Panc1 (cell line): ENCODE results near the gene GNAZ. TPM values are rescaled to one million over a fixed set of nuclear protein-coding genes. Genes with fewer than 3 reads are reported as not detected.

Experiments used
- ATAC-seq: fragments of 200-7000 bp; cut with Tn5 transposase; 2 replicates; pipeline ENCODE4 v1.9.1; 2020; ENCODE audit warnings: mild to moderate bottlenecking, moderate library complexity
- BruUV-seq: library from RNA; stranded (reverse); fragments of 400-500 nt; replicated peaks from 2 replicates; lab custom pipeline; 2021; lab: Mats Ljungman, UMichigan
- CTCF ChIA-PET: fragments of 300-600 bp; sonication (Branson Sonifier 250); formaldehyde crosslinking; loops from one replicate; lab custom pipeline; 2022; ENCODE audit warnings: antibody characterized with exemption; lab: Charles Lee
- POLR2A ChIA-PET: fragments of 300-600 bp; sonication (Branson Sonifier 250); formaldehyde crosslinking; loops from one replicate; lab custom pipeline; 2022; ENCODE audit warnings: antibody characterized with exemption; lab: Charles Lee
- DNase-seq: peaks from one replicate; pipeline ENCODE4 v3.0.0-alpha.2; 2010; ENCODE audit warnings: low read depth, low spot score
- H3K27ac ChIP-seq: 2 replicates; pipeline ENCODE4 v1.5.1; 2011; ENCODE audit warnings: mild to moderate bottlenecking, low read length, inconsistent platforms
- H3K27me3 ChIP-seq: fragments of 200-500 bp; sonication (Bioruptor generic); 2 replicates; pipeline ENCODE4 v1.6.0; 2014; ENCODE audit warnings: low read length, inconsistent platforms; ENCODE audit not compliant: control insufficient read depth, insufficient read depth
- H3K36me3 ChIP-seq: fragments of 200-500 bp; sonication (Bioruptor generic); 2 replicates; pipeline ENCODE4 v1.5.1; 2014; ENCODE audit warnings: inconsistent platforms, mild to moderate bottlenecking, low read length, moderate library complexity; ENCODE audit not compliant: control insufficient read depth, insufficient read depth
- H3K4me1 ChIP-seq: 2 replicates; pipeline ENCODE4 v1.5.1; 2011; ENCODE audit warnings: inconsistent platforms, mild to moderate bottlenecking, low read length, moderate library complexity; ENCODE audit not compliant: control insufficient read depth, insufficient read depth
- H3K4me3 ChIP-seq, 2 experiments: 2 replicates each; pipeline ENCODE4 v1.5.1; 2011 to 2012; ENCODE audit warnings: low read depth in 2 of 2, low read length in 2 of 2, mild to moderate bottlenecking in 2 of 2, inconsistent platforms in 1 of 2, moderate library complexity in 1 of 2
- H3K9me3 ChIP-seq: fragments of 200-500 bp; sonication (Bioruptor generic); 2 replicates; pipeline ENCODE4 v1.5.1; 2014; ENCODE audit warnings: low read depth, mild to moderate bottlenecking, inconsistent platforms, low read length, moderate library complexity; ENCODE audit not compliant: control insufficient read depth, insufficient read depth
- POLR2AphosphoS5 ChIP-seq: IDR thresholded peaks from 2 replicates; pipeline ENCODE4 v1.6.1; 2012; ENCODE audit warnings: mild to moderate bottlenecking, low read depth, low read length, moderate library complexity
- SIN3A ChIP-seq: IDR thresholded peaks from 2 replicates; pipeline ENCODE4 v1.6.1; 2012; ENCODE audit warnings: low read depth, mild to moderate bottlenecking, low read length, moderate library complexity, borderline replicate concordance; ENCODE audit not compliant: insufficient read depth
- TCF7L2 ChIP-seq: IDR thresholded peaks from 2 replicates; pipeline ENCODE4 v1.6.1; 2011; ENCODE audit warnings: mild to moderate bottlenecking, low read depth, low read length, inconsistent platforms
- in situ Hi-C: cut with HindIII; loops from 2 replicates; pipeline ENCODE4 v1.10.0; 2016; ENCODE audit warnings: low sequenced_read_pairs, low pct_unique_long_range_greater_than_20kb
- intact Hi-C: fragments of 100-400 bp; cut with micrococcal nuclease; formaldehyde crosslinking; loops from one replicate; pipeline ENCODE4 v1.10.0; 2022; ENCODE audit not compliant: unreplicated experiment
- total RNA-seq: library from RNA; stranded (reverse); gene quantifications from one replicate; pipeline ENCODE4 v1.2.1, GENCODE V29; 2021; ENCODE audit not compliant: unreplicated experiment
- TF ChIP-seq, protein P1 (sequence below): fragments of 450-650 bp; IDR thresholded peaks from 2 replicates; pipeline ENCODE4 v1.5.1; 2017; ENCODE audit warnings: mild to moderate bottlenecking
- TF ChIP-seq, protein P2 (sequence below), 2 experiments: IDR thresholded peaks; 2 replicates each; pipeline ENCODE4 v1.6.1; 2011 to 2012; ENCODE audit warnings: low read depth in 2 of 2, control low read depth in 1 of 2, low read length in 1 of 2, mild to moderate bottlenecking in 1 of 2, moderate library complexity in 1 of 2; ENCODE audit not compliant: insufficient read depth in 1 of 2

Gene GNAZ
- total RNA-seq, 1 experiment from 2014 or later: 11.9 TPM

DNA sequence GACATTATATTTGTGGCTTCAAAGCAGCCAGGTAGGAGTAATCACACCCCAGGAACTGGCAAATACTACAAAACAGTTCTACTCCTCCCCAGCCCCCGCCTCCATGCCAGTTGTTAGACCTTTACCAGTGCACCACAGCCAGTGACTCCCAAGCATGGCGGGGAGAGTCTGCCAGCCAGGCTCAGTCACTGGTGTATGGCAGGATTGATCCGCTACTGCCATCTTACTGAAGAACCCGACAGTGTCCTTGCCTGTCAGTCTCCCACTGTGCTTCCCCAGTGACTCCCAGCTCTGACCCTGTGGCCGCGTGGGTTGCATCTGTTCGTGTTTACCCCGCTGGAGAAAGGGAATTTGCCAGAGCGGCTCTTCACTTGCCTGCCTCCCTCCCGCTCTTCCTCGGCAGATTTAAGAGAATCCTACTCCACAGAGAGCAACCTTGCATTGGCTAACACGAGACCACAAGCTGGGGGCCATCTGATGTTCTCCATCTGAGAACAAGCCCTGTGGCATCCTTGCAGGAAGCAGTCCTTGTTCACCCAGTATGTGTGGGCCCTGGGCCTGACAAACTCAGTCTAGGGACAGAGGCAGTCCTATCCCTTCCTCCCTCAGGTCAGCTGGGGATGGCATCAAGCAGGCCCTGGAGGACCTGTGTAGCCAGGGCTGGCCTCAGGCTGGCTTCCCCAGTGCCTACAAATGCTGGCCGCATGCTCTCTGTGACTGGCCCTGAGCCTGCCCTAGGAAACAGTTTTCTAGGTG, 33.1 kb downstream of the GNAZ start:
- intact Hi-C loops (no loop called here), in situ Hi-C loops (no loop called here)
- ATAC-seq: no peak
- Histone ChIP-seq H3K27ac (no peak overlapping the region), H3K4me3 (no peak overlapping the region), H3K27me3 (no peaks in the 10 kb centered on the region), H3K4me1 (no peaks in the 10 kb centered on the region), H3K9me3 (no peaks in the 10 kb centered on the region), H3K36me3 (no peaks in the 10 kb centered on the region)
- ChIA-PET CTCF (no interaction called here), POLR2A (no interaction called here)
- TF ChIP-seq TCF7L2 (no peak), POLR2AphosphoS5 (no peak), SIN3A (no peak)
- TF ChIP-seq, protein P1, sequence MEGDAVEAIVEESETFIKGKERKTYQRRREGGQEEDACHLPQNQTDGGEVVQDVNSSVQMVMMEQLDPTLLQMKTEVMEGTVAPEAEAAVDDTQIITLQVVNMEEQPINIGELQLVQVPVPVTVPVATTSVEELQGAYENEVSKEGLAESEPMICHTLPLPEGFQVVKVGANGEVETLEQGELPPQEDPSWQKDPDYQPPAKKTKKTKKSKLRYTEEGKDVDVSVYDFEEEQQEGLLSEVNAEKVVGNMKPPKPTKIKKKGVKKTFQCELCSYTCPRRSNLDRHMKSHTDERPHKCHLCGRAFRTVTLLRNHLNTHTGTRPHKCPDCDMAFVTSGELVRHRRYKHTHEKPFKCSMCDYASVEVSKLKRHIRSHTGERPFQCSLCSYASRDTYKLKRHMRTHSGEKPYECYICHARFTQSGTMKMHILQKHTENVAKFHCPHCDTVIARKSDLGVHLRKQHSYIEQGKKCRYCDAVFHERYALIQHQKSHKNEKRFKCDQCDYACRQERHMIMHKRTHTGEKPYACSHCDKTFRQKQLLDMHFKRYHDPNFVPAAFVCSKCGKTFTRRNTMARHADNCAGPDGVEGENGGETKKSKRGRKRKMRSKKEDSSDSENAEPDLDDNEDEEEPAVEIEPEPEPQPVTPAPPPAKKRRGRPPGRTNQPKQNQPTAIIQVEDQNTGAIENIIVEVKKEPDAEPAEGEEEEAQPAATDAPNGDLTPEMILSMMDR: no peak
- TF ChIP-seq, protein P2, sequence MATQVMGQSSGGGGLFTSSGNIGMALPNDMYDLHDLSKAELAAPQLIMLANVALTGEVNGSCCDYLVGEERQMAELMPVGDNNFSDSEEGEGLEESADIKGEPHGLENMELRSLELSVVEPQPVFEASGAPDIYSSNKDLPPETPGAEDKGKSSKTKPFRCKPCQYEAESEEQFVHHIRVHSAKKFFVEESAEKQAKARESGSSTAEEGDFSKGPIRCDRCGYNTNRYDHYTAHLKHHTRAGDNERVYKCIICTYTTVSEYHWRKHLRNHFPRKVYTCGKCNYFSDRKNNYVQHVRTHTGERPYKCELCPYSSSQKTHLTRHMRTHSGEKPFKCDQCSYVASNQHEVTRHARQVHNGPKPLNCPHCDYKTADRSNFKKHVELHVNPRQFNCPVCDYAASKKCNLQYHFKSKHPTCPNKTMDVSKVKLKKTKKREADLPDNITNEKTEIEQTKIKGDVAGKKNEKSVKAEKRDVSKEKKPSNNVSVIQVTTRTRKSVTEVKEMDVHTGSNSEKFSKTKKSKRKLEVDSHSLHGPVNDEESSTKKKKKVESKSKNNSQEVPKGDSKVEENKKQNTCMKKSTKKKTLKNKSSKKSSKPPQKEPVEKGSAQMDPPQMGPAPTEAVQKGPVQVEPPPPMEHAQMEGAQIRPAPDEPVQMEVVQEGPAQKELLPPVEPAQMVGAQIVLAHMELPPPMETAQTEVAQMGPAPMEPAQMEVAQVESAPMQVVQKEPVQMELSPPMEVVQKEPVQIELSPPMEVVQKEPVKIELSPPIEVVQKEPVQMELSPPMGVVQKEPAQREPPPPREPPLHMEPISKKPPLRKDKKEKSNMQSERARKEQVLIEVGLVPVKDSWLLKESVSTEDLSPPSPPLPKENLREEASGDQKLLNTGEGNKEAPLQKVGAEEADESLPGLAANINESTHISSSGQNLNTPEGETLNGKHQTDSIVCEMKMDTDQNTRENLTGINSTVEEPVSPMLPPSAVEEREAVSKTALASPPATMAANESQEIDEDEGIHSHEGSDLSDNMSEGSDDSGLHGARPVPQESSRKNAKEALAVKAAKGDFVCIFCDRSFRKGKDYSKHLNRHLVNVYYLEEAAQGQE (IDR thresholded peaks at IDR 0.05; ENCODE audit: insufficient read depth in 1 of 2, low read depth in 2 of 2, low read length in 1 of 2): no peak
- no peak for DNase-seq
- BruUV-seq: no TSS peak

DNA sequence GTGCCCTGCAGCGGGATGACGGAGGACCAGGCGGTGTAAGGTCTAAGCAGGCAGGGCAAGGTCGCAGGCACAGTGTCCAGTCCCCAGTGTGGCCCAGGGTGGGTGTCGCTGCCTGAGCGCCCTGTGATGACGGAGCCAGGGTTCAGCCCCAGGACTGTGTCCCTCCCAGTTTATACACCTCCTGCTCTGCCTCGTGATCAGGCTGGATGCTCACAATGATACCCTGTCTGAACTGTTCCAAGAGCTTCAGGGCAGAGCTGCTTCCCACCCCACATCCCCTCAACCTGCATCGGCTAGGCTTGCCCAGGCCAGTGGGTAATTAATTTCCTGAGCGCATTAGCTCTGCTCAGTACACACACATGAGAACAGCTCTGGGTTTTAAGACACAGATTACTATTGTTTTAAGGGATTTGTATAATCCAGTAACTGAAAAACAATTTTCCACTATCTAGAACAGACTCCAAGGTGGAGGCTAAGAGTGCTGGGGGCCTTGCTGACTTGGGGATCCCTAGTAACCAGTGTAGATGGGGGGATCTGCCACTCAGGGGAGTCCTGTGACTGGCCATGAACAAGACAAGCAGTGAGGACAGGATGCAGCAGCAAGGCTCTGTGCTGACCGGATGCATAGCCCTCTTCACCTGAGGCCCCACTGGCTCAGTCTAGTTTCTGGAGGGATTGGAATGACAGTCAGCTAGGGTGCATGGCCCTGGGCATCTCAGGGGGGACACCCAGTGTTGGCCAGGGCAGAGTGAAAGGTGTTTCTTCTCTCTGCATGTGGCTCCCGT, 34.1 kb downstream of the GNAZ start:
- in situ Hi-C loops (no loop called here), intact Hi-C loops (no loop called here)
- no TSS peak for BruUV-seq
- Histone ChIP-seq H3K4me1 (no peaks in the 10 kb centered on the region), H3K4me3 (no peak overlapping the region), H3K27ac (no peak overlapping the region), H3K36me3 (no peaks in the 10 kb centered on the region), H3K9me3 (no peaks in the 10 kb centered on the region), H3K27me3 (no peaks in the 10 kb centered on the region)
- ChIA-PET CTCF (no interaction called here), POLR2A (no interaction called here)
- TF ChIP-seq SIN3A (no peak), POLR2AphosphoS5 (no peak), TCF7L2 (no peak)
- TF ChIP-seq, protein P2 (IDR thresholded peaks at IDR 0.05; ENCODE audit: insufficient read depth in 1 of 2, low read depth in 2 of 2, low read length in 1 of 2): no peak
- TF ChIP-seq, protein P1: no peak
- ATAC-seq (no peak), DNase-seq (no peak)
